Upper lobe of right lung (tissue), 1 donor: ENCODE results near the gene SLITRK5. TPM values are rescaled to one million over a fixed set of nuclear protein-coding genes. Genes with fewer than 3 reads are reported as not detected.

Experiments used
- ATAC-seq: fragments of 200-7000 bp; cut with Tn5 transposase; one replicate; pipeline ENCODE4 v1.9.1; 2020; ENCODE audit warnings: mild to moderate bottlenecking, moderate library complexity
- DNase-seq: peaks from one replicate; pipeline ENCODE4 v3.0.0-alpha.2; 2020
- H3K27ac ChIP-seq: fragments of 200-600 bp; one replicate; pipeline ENCODE4 v1.8.0; 2022
- H3K27me3 ChIP-seq: fragments of 200-600 bp; one replicate; pipeline ENCODE4 v1.8.0; 2022; ENCODE audit warnings: mild to moderate bottlenecking
- H3K36me3 ChIP-seq: fragments of 200-600 bp; one replicate; pipeline ENCODE4 v1.8.0; 2022
- H3K4me1 ChIP-seq: fragments of 200-600 bp; one replicate; pipeline ENCODE4 v1.8.0; 2022
- H3K4me3 ChIP-seq: fragments of 200-600 bp; one replicate; pipeline ENCODE4 v1.8.0; 2022; ENCODE audit warnings: mild to moderate bottlenecking
- H3K9me3 ChIP-seq: fragments of 200-600 bp; one replicate; pipeline ENCODE4 v1.8.0; 2022
- CTCF ChIP-seq: fragments of 200-600 bp; IDR thresholded peaks from one replicate; pipeline ENCODE4 v1.8.0; 2022; ENCODE audit warnings: antibody characterized with exemption
- intact Hi-C: fragments of 100-400 bp; cut with DNase I; formaldehyde crosslinking; loops from one replicate; pipeline ENCODE4 v1.11.0; 2022
- total RNA-seq: library from RNA; stranded (reverse); fragmentation: NEBNext Ultra II Directional; extraction: Animal tissue kit (Norgen Biotek cat#: 25700); gene quantifications from one replicate; pipeline ENCODE4 v1.2.1, GENCODE V29; 2021
- donor health status: DM: no; HTN: yes; CAD: no; lungs with severe emphysema.

SLITRK5 gene
- total RNA-seq, 1 donor from 2014 or later = 0.09 TPM

- H3K36me3 ChIP-seq = no peaks in the 10 kb centered on the region
- H3K4me1 ChIP-seq = no peaks in the 10 kb centered on the region
- intact Hi-C loops = no loop called here
- no peaks in the 10 kb centered on the region for H3K27me3 ChIP-seq
- ATAC-seq (no peak), DNase-seq (no peak)
- no peak overlapping the region for H3K27ac ChIP-seq
- no peak for TF ChIP-seq CTCF
- H3K9me3 ChIP-seq = no peaks in the 10 kb centered on the region
- no peak overlapping the region for H3K4me3 ChIP-seq
Measured at GRCh38 chr13:87684850-87685742, 13.9 kb downstream of the SLITRK5 start.

- no peak for DNase-seq
- intact Hi-C loops = no loop called here
- Histone ChIP-seq H3K9me3 (no peaks in the 10 kb centered on the region), H3K27me3 (no peaks in the 10 kb centered on the region), H3K4me1 (no peaks in the 10 kb centered on the region), H3K27ac (no peak overlapping the region), H3K4me3 (no peak overlapping the region), H3K36me3 (no peaks in the 10 kb centered on the region)
- no peak for ATAC-seq
- no peak for TF ChIP-seq CTCF
Measured at GRCh38 chr13:87696458-87696857, 25.3 kb downstream of the SLITRK5 start.

GRCh38 chr13:87698268-87698667 lies 27.1 kb downstream of the SLITRK5 start:
- DNase-seq = no peak
- intact Hi-C loops = no loop called here
- H3K36me3 ChIP-seq = no peaks in the 10 kb centered on the region
- no peak for TF ChIP-seq CTCF
- ATAC-seq = no peak
- no peaks in the 10 kb centered on the region for H3K9me3 ChIP-seq
- H3K4me1 ChIP-seq = no peaks in the 10 kb centered on the region
- no peaks in the 10 kb centered on the region for H3K27me3 ChIP-seq
- no peak overlapping the region for H3K27ac ChIP-seq
- H3K4me3 ChIP-seq = no peak overlapping the region

GRCh38 chr13:87709947-87710346 lies 38.8 kb downstream of the SLITRK5 start:
- H3K27ac ChIP-seq = no peak overlapping the region
- no peak for TF ChIP-seq CTCF
- H3K9me3 ChIP-seq = no peaks in the 10 kb centered on the region
- intact Hi-C loops = no loop called here
- H3K27me3 ChIP-seq = no peaks in the 10 kb centered on the region
- H3K4me3 ChIP-seq = no peak overlapping the region
- H3K36me3 ChIP-seq = no peaks in the 10 kb centered on the region
- DNase-seq (no peak), ATAC-seq (no peak)
- no peaks in the 10 kb centered on the region for H3K4me1 ChIP-seq

GRCh38 chr13:87712012-87712411 lies 40.8 kb downstream of the SLITRK5 start:
- no peak overlapping the region for H3K27ac ChIP-seq
- no peak overlapping the region for H3K4me3 ChIP-seq
- no peaks in the 10 kb centered on the region for H3K9me3 ChIP-seq
- H3K36me3 ChIP-seq = no peaks in the 10 kb centered on the region
- TF ChIP-seq CTCF = no peak
- ATAC-seq (no peak), DNase-seq (no peak)
- no peaks in the 10 kb centered on the region for H3K27me3 ChIP-seq
- no peaks in the 10 kb centered on the region for H3K4me1 ChIP-seq
- intact Hi-C loops = no loop called here
